Skeletal muscle cell (primary cell): ENCODE data around the gene DPY19L2.
"Not testable (repeated sequence)": the region's sequence is repeated elsewhere in the genome, so short reads cannot be mapped to it uniquely, and the experiment has no call there.

ENCODE experiments used
- DNase-seq: peaks from one replicate; pipeline ENCODE4 v3.0.0-alpha.2; 2010; ENCODE audit warnings: low read depth
- H3K4me3 ChIP-seq: 2 replicates; pipeline ENCODE4 v1.5.1; 2011; ENCODE audit warnings: low read depth, mild to moderate bottlenecking, control low read depth, low read length, moderate library complexity

DPY19L2 gene

DNA sequence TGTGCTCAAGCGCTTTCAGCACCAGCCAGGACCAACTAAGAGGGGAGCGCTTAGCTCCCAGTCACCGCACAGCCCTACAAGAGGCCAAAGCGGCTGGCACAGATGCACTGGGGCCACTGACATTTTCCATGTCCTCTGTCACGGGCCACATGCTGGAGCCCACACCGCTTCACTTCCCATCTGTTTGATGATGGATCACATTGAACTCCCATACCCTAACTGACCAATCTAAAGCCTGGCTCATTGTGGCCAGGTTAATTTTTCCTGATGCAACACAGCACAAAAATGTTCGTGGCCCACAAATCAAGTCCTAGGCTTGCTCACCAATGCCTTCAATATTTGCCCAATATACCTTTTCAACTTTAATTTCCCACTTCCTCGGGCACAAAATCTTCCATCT lies 1.1 kb upstream of the DPY19L2 start:
- H3K4me3 ChIP-seq, DNase-seq: not testable (repeated sequence)

DNA sequence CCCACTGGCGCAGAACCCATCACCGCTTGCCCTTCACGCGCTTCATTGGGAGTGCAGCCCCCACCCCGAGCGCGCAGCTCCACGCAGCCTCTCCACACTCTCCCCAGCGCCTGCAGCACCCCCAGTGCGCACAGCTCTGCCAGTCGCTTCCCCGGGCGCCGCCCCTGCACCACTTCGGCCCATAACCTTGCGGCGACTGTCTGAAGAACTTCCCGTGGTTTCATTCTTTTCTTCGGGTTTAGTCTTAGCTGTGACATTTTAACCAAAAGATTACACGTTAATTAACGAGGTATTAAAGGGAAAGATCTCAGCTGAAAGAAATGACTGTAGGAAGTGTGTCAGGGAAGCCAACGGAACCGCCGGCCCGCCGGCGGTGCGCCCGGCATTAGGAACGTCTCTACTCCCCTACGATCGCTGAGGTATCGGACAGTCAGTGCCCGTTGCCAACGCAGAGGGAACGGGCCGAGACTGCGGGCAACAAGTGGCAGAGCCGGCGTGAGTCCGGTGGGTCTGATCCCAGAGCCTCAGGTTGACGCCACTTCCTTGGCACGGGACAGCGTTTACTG lies 590 bp upstream of the DPY19L2 start:
- peak overlapping the region; percentile 70 for H3K4me3 ChIP-seq
- DNase-seq, result peak; percentile 1

DNA sequence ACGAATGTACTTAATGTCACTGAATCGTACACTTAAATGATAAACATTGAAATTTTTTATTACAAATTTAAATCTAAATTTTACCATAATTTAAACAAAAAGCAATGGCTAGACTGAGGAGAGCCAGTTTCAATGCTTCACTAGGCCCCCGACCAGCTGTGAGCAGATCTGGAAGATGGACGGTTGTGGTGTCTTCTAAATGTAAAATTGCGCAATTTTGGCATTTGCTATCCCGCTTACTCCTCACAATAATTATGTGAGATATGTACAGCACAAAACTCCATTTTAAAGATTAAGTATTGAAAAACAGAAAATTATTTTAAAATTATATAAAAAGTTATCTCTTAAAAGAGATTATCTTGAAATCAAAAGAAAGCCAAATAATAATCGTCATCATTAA lies 5.3 kb downstream of the DPY19L2 start:
- DNase-seq, H3K4me3 ChIP-seq: not testable (repeated sequence)

DNA sequence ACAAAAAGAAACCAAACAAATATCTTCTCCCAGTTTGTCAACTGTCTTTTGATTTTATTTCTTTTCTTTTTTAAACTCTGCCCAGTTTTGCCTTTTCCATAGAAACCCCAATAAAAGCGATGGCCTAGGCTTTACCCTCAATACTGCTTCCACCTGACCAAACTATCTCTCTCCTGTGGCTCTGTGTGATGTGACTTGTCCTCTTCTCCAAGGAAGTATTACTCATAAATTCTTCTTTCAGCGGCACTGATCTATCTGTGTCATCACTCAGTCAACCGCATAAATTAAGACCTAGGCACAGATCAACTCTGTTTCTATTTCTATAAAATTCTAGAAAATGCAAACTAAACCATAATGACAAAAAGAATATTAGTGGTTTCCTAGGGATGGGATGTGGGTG lies 9.8 kb downstream of the DPY19L2 start:
- not testable (repeated sequence) for DNase-seq, H3K4me3 ChIP-seq

DNA sequence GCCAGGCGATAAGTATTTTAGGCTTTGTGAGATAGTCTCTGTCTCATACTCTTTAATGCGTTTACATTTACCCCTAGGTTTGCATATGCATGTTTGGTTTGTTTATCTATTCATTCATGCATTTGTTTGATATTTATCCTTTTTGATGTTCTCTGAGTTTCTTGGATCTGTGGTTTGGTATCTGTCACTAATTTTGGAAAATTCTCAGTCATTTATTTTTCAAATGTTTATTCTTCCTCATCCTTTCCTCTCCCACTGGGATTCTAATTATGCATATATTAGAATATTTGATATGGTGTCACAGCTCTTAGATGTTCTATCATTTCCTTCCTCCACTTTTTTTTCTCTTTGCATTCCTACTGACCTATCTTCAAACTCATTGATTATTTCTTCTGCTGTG lies 11.9 kb downstream of the DPY19L2 start:
- DNase-seq, result not testable (repeated sequence)

DNA sequence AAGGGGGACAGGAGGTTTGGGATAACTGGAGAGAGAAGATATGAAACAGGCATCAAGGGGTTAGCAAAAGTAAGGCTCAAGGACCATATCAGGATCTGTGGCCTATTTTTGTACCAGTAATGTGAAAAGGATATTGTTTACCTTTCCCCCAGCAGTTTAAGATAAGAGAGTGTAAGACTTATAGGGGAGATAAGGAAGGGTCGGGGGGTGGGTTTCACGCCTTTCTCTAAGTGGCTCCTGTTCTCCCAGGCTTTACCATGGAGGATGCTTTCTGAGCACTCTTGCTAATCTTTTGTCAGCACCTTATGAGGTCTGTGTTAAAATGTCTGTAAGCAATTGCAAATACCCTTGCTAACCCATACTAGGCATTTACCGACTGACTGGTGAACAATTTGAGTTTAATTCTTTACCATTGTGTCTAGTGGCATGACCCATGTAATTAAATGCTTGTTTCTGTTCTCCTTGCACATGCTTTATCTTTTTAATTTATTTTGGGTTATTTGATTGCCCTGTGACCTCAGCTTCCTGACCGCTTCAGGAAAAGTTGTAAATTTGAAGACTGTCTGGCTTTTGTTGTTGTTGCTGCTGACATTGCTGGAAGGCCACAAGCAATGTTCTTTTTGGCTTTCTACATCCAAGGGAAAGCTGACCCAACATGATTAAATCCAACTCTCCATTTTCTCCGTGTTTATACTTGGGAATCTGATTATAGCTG lies 12.6 kb downstream of the DPY19L2 start:
- not testable (repeated sequence) for H3K4me3 ChIP-seq, DNase-seq

More for the DNA sequence above, 11.9 kb downstream of the DPY19L2 start:
- not testable (repeated sequence) for H3K4me3 ChIP-seq

DNA sequence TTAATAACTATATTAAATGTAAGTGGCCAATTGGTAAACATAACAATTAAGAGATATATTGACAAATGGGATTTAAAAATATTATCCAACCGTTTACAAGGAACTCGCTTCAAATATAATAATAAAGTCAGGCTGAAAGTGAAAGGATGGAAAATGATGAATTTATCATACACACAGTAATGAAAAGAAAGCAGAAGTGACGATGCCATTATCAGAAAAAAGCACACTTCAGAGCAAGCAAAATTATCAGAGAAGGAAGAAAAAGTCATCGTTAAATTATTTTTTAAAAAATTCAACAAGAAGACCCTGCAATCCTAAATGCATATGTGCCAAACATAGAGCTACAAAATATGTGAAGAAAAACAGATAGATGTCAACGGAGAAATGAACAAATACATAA lies 13.8 kb downstream of the DPY19L2 start:
- H3K4me3 ChIP-seq, DNase-seq: not testable (repeated sequence)

DNA sequence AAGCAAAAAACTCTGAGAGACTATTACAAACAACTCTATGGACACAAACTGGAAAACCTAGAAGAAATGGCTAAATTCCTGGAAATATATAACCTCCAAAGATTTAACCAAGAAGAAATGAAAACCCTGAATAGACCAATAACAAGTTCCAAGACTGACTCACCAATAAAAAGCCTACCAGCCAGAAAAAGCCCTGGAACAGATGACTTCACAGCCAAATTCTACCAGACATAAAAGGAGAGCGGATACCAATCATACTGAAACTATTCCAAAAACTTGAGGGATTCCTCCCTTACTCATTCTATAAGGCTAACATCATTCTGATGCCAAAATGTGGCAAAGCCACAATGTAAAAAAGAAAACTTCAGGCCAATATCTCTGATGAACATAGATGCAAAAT lies 18.8 kb downstream of the DPY19L2 start:
- peak; percentile 55 for DNase-seq
- not testable (repeated sequence) for H3K4me3 ChIP-seq

DNA sequence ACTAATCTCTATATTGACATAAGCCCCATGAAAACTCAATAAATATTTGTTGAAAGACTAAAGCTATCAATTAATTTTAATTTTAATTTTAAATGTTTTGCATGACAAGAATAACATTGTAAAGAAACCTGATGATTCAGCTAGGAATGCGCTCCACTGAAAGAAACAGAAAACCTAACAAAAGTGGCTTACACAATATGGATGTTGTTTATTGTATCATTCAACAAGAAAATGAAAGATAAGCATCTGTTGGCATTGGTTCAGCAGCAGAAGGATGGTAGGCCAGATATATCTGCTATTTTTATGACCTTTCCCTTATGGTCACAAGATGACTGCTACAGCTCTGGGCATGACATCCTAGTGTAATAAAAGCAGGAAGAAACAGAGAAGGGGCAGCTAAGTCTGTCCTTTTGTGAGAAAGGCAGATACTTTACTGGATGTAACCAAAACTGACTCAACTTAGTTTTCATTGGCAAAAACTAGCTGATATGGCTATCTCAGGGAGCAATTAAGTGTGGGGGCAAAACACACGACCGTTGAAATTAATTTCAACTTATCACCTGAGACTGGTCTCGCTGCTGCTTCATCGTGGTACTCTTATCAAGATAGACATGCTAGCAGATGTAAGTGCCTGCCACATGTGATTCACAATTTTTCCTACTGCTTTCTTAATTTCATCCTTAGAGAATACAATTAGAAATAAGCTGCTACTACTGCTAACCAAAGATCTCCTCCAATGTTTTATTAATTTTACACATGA lies 24.7 kb downstream of the DPY19L2 start:
- peak; percentile 25 for DNase-seq
- not testable (repeated sequence) for H3K4me3 ChIP-seq

DNA sequence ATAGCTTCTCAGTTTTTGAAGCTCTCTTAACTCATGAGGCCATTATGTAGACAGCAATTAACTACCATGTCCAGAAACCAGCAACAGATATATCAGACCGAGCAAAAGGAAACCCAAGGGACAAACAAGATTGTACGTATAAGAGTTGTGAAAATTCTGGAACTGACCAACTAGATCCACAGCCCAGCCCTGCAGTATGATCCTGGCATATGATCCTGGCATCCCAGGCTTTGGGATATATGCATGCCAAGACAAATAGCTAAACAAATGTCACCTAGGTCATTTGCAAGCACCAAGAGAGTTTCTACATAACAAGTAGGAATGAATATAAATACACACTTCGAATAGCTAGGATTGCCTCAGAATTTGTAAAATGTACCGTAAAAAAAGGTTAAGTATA lies 44.0 kb downstream of the DPY19L2 start:
- DNase-seq, H3K4me3 ChIP-seq: not testable (repeated sequence)

DNA sequence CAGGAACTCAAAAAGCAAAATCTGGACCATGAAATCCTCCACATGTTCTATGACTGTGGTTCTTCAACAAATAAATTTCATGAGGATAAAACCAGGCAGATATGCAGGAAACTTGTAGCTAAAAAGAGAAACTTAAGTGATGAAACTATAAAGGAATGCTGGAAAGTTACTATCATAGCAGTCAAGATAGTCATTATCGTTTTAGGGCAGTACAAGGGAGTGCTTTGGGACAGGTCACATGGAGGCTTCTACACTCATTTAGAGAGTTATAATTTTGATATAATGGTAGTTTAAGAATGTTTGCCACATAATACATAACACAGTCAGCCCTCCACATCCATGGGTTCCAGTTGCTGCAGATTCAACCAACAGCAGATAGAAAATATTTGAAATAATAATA lies 52.7 kb downstream of the DPY19L2 start:
- not testable (repeated sequence) for DNase-seq, H3K4me3 ChIP-seq

DNA sequence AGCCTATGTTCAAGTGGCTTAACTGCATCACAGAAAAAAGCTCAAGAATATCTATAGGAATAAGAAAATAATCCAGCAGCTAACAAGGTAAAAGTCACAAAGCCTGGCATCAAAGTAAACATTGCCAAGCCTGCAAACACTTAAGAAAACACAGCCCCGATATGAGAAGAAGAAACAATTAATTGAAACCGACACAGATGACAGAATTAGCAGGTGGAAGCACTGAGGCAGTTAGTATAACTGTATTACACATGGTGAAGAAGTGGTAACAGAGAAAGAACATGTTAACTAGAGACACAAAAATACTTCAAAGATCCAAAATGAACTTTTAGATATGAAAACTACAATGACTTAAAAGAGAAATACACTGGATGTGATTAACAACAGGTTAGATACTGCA lies 57.0 kb downstream of the DPY19L2 start:
- not testable (repeated sequence) for DNase-seq, H3K4me3 ChIP-seq

DNA sequence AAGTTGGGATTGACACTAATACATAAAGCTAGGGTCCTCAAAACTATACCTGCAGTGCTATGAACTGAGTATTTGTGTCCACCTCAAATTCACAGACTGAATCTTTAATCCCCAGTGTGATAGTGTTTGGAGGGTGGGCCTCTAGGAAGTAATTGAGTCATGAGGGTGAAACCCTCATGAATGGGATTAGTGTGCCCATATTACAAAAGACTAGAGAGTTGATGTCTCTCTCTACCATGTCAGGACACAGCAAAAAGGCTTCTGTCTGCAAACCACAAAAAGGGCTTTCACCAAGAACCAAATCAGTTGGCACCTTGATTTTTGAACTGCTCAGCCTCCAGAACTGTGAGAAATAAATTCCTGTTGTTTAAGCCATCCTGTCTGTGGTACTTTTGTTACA lies 59.0 kb downstream of the DPY19L2 start:
- DNase-seq, H3K4me3 ChIP-seq: not testable (repeated sequence)

DNA sequence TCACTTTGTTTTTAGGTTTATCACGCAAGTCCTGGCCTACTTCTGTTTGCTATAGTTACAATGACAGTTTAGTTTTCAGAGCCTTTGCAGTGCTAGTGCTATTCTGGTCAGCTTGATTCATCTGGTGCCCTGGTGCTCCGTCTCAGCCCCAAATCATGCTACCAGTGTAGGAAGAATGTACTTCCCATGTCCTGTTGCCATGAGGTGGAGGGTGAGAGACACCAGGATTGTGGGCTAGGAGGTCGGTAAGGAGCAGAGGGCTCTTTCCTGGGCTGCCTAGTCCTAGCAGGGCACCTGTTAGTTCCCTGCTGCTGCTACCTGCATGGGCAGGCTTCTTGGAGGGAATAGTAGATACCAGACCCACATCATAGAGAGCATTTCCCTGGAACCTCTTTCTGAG lies 63.3 kb downstream of the DPY19L2 start:
- not testable (repeated sequence) for H3K4me3 ChIP-seq, DNase-seq

DNA sequence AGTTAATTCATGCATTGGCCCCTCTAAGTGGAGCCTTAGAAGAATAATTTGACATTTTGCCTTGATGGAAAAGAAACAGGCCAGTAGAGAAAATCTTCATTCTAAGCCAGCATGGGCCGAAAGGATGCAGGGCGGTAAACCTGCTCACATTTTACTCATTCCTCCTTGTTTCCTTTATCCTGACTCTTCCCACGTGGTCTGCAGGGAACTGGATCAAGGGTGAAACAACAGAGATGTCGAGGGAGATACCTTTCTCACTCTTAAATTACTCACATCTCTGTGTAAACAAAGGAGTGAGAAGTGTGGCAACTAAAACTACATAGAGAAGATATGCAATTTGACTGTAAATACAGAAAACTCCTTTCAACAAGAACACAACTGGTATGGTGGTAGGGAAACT lies 73.5 kb downstream of the DPY19L2 start:
- DNase-seq, result not testable (repeated sequence)

DNA sequence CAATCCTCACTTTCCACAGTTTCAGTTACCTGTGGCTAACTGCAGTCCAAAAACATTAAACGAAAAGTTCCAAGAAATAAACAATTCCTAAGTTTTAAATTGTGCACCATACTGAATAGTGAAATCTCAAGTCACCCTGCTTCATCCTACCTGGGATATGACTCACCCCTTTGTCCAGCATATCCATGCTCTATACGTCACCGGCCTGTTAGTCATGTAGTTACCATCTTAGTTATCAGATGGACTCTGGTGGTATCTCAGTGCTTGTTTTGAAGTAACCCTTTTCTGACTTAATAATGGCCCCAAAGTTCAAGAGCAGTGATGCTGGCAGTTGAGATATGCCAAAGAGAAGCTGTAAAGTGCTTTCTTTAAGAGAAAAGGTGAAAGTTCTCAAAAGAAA lies 83.9 kb downstream of the DPY19L2 start:
- DNase-seq, H3K4me3 ChIP-seq: not testable (repeated sequence)

More for the DNA sequence above, 73.5 kb downstream of the DPY19L2 start:
- H3K4me3 ChIP-seq, result not testable (repeated sequence)

DNA sequence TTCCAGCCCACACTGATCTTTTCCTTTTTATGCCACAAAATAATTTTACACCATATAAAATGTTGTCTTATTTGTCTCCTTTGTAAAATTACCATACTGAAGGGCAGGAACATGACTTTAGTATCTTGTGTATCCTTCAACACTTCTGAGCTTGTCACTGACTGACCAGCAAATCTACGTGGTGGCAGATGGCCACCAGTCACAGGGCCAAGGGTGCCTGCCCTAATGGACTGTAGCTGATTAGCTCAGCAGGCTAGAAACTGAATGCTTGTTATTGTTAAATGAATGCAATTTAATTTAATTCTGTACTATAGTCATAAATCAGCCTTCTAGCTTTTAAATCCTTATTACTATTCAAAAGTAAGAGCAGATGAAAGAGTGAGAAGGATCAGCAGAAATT lies 85.0 kb downstream of the DPY19L2 start:
- not testable (repeated sequence) for H3K4me3 ChIP-seq, DNase-seq

DNA sequence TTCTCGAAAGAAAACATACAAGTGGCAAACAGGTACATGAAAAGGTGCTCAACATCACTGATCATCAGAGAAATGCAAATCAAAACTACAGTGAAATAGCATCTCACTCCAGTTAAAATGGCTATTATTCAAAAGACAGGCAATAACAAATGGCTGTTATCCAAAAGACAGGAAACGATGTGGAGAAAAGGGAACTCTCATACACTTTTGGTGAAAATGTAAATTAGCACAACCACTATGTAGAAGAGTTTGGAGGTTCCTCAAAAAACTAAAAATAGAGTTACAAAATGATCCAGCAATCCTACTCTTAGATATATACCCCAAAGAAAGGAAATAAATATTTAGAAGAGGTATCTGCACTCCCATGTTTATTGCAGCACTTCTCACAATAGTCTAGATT lies 90.7 kb downstream of the DPY19L2 start:
- not testable (repeated sequence) for H3K4me3 ChIP-seq, DNase-seq

DNA sequence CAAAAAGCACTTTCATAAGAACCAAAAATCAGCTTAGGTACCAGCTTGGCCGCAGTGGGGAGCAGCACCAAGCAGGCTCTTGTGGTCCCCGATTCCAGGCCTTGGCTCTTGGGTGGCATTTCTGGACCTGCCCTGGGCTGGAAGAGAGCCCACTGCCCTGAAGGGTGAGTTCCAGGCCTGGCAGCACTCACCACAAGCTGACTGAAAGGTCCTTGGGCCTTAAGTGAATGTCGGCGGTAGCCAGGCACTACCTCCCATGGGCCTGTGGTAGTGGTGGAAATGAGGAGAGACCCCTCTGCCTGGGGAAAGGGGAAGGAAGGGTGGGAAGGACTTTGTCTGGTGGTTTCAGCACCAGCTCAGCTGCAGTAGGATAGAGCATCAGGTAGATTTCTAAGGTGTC lies 96.3 kb downstream of the DPY19L2 start:
- DNase-seq, result not testable (repeated sequence)

DNA sequence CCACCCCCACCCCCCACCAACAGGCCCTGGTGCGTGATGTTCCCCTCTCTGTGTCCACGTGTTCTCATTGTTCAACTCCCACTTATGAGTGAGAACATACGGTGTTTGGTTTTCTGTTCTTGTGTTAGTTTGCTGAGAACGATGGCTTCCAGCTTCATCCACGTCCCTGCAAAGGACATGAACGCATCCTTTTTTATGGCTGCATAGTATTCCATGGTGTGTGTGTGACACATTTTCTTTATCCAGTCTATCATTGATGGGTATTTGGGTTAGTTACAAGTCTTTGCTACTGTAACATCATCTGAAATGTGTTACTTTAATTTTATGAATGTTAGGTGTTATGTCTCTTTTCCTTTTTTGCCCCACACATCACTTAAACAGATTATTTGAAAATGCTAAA lies 109.8 kb downstream of the DPY19L2 start:
- not testable (repeated sequence) for H3K4me3 ChIP-seq, DNase-seq

More for the DNA sequence above, 96.3 kb downstream of the DPY19L2 start:
- not testable (repeated sequence) for H3K4me3 ChIP-seq
